ENCODE results near the gene RNPEPL1.
A peak's percentile ranks its signal among the peaks of the same experiment; 100 is the strongest.

Gene RNPEPL1

DNA sequence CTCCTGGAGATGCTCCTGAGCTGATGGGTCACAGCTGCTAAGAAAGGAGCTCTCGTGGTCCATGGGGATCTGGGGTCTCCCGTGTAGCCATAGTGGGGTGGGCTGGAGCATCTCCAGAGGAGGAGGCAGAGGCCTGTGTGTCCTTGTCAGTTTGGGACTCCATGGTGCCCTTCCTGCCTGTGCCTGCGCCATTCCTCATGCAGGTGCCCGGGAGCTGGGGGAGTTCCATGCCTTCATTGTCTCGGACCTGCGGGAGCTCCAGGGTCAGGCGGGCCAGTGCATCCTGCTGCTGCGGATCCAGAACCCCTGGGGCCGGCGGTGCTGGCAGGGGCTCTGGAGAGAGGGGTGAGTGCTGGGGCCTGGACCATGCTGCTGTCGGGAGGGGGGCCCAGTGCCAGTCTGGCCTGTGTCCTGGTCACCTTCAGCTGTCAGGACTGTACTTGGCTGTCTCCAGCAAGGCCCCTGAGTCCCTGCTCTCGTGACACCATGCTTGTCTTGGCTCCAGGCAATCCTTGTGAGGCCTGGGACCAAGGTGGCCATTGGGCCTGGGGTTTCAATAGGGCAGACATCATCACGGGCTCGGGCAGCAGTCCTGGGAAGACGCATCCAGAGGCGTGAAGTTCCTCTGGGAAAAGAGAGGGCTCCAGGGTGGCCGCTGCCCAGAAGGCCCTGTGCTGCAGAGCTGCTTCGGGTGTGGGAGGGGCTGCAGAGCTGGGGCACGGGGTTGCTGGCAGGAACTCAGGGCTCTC is 25.6 kb downstream of the RNPEPL1 start:
- DNase-seq: no peak

DNA sequence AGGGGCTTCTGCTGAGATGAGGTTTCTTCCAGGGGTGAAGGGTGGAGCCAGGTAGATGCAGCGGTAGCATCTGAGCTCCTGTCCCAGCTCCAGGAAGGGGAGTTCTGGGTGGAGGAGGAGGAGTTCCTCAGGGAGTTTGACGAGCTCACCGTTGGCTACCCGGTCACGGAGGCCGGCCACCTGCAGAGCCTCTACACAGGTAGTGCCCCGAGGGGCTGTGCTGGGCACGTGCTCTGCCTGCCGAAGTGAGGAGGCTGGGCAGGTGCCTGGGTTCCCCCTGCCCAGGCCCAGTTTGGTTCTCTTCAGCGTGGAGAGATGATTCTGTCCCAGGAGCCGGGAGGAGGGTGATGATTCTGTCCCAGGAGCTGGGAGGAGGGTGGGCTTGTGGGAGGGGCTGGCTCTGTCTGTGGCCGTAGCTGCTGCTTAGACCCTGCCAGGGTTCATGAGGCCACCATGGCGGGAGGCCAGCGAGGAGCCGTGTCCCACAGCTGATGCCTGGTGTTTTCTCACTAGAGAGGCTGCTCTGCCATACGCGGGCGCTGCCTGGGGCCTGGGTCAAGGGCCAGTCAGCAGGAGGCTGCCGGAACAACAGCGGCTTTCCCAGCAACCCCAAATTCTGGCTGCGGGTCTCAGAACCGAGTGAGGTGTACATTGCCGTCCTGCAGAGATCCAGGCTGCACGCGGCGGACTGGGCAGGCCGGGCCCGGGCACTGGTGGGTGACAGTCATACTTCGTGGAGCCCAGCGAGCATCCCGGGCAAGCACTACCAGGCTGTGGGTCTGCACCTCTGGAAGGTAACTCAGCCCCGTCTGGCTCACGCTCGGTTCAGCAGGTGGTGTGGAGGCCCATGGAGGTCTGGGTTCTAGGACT is 26.5 kb downstream of the RNPEPL1 start:
- DNase-seq: no peak

DNA sequence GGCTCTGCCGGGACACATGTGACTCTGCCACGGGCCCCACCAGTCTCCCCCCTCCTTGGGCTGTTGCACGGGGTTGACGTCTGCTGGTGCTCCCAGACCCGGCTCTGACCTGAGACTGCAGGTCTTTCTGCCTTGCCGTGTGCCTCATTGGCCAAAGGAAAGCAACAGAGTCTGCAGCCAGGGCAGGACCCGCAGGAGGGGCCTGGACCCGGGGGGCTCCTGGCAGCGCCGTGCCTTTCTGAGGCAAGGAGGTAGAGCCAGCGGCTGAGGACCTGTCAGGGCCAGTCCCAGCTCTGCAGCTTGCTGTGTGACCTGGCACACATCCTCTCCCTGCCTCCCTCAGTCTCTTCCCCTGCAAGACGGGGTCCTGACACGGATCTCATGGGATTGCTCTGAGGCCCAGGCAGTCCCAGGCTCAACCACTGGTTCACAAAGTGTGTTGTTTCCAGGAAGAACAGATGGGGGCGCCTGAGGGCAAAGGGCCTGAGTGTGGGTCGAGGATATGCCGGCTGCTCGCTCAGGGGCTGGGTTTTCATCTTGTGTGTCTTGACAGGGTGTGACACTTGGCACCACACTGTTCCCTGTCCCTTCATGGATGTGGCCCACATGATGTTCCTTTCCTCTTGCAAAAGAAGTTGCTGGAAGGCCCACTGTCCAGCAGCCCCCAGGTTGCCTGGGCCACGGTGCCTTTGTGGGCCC is 27.2 kb downstream of the RNPEPL1 start:
- DNase-seq: no peak

GRCh38 chr2:240596080-240596460 is 27.8 kb downstream of the RNPEPL1 start:
- no peak for DNase-seq

DNA sequence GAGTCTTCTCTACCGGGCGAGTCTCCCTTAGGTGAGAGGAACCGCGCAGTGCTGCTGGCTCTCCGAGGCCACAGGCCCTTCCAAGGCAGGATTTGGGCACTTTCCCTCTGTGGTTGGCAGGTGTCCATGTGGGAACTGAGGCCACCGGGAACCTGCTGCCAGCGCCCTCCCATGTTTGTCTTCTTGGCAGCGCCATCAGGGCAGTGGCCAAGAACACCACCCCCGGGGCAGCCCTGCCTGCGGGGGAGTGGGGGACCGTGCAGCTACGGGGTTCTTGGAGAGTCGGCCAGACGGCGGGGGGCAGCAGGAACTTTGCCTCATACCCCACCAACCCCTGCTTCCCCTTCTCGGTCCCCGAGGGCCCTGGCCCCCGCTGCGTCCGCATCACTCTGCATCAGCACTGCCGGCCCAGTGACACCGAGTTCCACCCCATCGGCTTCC is 28.2 kb downstream of the RNPEPL1 start:
- no peak for DNase-seq

GRCh38 chr2:240597054-240597418 is 28.8 kb downstream of the RNPEPL1 start:
- DNase-seq: no peak

GRCh38 chr2:240597419-240598181 is 29.3 kb downstream of the RNPEPL1 start:
- no peak for DNase-seq

DNA sequence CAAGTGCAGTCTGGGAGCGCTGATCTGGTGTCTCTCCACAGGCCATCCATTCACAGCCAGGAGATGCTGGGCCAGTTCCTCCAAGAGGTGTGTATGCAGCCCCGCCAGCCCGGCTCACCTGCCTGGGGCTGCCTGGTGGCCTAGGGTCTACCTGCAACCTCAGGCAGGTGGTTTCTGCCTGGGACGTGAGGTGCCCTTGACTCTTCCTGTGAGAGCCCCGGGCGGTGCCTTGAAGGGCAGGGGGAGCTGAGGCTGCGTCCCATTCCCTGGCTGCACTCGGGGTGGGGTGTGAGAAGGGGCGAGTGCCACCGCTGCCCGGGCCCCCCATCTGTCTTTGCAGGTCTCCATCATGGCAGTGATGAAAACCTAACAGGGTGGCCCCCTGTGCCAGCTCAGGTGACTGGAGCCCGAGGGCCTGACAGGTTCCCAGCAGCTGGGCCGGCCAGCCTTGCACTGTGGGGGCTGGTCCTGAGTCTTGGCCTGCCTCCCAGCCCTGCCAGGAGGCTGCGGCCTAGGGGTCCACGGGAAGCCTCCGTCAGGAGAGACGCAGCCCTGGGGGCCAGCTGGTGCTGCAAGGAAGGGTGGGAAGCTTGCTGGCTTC is 30.1 kb downstream of the RNPEPL1 start:
- DNase-seq: no peak

GRCh38 chr2:240599141-240599583 is 30.9 kb downstream of the RNPEPL1 start:
- DNase-seq: no peak

DNA sequence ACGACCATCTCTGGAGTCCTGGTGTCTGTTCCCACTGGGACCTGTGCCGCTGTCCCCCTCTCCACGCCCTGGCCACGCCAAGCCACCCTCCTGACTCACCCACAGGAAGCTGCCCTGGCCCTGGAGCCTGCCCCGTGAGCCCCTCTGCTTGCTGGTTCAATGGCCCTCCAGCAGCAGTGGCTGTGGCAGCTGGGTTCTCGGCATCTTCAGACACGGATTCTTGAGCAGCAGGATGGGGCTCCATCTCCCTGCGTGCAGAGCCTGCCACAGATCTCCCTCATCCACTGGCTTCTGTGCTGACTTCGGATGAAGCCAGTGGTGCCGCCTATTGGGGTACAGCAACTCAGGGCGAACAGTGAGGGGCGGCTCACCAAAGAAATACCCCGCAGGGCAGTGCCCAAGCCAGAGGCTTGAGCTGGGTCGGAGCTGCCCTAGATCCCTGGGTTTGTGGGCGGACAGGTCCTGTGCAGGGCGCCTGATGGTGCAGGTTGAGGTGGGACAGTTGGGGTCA is 32.2 kb downstream of the RNPEPL1 start:
- DNase-seq: no peak

DNA sequence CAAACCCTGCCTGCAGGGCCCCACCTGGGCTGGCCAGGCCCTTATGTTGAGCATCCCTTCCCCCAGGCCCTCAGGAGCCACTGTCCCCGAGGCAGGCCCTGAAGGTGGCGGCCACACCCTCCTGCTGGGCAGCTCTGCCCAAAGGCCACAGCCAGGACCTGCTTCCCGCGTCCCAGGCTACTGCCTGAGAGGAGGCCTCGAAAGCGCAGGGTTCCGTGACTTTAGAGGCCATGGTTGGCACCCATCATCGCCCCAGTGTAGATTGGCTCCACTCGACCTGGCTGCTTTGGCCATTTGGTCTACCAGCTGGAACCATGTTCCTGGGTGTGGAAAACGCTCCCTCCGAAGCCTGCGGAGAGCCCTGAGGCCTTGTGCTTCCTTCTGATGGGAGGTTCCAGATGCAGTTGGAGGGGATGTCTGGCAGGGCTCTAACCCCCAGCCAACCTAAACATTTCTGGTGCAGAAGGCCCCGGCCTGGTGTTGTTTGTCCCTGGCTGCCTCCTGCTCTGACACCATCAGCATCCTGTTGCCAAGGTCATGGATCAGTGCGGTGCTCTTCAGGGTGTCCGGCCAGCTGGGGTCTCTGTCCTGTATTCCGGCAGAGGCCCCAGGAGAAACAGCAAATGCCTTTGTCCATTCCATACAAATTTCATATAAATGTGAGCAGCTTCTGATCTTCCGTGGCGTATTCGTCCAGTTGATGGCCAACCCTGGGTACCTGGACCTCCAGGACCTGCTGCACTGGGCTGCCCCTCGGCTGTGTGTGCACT is 33.0 kb downstream of the RNPEPL1 start:
- no peak for DNase-seq

DNA sequence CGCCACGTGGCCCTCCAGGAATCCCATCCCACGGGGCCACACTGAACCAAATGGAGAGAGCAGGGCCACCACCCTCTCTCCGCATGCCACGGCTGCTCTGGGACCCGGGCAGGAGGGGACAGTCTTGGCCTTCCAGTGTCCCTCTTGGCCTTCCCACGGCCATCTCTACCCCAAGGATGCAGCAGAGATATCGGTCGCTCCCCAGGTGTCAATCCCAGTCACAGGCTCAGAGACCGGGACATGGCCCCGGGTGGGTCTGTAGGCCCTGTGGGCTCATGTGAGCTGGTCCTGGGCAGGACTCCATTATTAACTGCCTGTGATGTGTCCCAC is 33.5 kb downstream of the RNPEPL1 start:
- DNase-seq: no peak

GRCh38 chr2:240602266-240603050 is 34.2 kb downstream of the RNPEPL1 start:
- no peak for DNase-seq

GRCh38 chr2:240603081-240603835 is 35.0 kb downstream of the RNPEPL1 start:
- DNase-seq: no peak

GRCh38 chr2:240603846-240604245 is 35.6 kb downstream of the RNPEPL1 start:
- no peak for DNase-seq

DNA sequence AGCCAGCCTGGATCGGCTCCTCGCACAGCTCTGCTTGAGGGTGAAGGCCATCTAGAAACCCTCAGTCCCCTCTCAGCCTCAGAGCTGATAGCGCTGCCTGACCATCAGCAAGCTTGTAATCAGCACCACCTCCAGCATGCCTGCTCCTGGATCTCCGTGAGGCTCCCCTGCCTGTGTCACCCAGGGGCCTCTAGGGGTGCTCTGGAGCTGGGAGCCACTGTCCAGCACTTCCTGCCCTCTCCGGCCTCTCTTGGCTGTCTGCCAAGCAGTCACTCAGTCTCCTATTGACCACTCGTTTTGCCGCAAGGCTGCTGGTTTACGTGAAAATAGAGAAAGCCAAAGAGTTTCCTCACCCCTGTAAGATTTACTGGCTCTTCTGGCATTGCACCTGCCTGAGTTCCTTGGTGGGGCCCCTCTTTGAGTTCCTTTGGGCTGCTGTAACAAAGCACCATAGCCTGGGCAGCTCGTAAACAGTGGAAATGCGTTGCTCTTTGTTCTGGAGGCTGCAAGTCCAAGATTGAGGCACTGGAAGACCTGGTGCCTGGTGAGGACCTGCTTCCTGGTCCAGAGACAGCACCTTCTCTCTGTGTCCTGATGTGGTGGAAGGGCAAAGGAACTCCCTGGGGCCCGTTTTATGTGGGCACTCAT is 36.1 kb downstream of the RNPEPL1 start:
- DNase-seq: peak; percentile 57

GRCh38 chr2:240604939-240605716 is 36.8 kb downstream of the RNPEPL1 start:
- DNase-seq: no peak

All from HCEC 1CT (cell line).